ENCODE results near the gene RHEX.

The RHEX gene

DNA sequence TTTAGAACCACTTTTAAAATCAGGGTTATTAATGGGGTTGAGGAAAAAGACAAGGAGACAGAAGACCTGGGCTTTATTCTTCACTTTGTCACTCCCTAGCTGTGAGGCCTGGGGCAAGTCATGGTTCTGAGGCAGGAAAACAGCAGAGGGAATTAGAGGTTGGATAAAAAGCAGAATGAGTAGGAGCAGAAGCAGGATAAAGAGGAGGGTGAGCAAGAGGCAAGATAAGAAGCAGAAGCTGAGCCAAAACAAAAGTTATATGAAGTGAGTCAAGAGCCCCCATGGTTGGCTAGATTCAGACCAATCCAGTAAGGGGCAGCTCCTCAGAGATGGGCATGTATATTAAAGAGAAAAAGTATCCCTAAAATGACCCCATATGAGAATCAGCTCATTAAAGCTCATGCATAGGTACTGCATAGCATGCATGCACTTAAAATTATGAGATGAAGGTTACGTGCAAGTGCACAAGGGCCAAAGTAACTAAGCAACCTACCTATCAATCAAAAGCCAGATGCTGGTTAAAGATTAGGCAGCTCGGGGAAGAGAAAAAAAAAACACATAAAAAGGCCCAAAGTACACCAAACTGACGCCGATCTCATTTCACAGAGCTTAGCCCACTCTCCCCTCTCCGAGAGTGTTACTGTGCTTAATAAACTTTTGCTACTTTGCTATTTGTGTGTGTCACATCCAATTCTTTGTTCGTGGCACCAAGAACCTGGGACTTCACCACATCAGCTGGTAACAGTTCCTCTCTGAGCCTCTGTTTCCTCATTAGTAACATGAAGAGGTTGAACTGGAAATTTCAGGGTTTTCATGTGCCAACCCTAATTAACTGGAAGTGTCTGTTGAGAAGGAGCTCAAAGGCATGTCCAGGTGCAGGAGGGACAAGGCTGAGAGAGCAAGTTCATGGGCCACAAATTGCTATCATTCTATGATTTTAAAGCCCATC lies 62.0 kb downstream of the RHEX start:
- Histone ChIP-seq H3K18ac (ENCODE audit: low read length) (no peak overlapping the region), H4K8ac (ENCODE audit: low read depth, low read length) (no peak overlapping the region), H4K91ac (ENCODE audit: low read depth, low read length, poor library complexity) (no peak overlapping the region), H2BK5ac (ENCODE audit: low read length) (no peak overlapping the region), H2AK5ac (ENCODE audit: low read depth, low read length) (no peak overlapping the region), H3K23ac (ENCODE audit: low read depth, low read length, poor library complexity) (no peak overlapping the region), H3K36me3 (replicated peaks in 1 of 2; ENCODE audit: control insufficient read depth in 2 of 2, insufficient read depth in 2 of 2, low read length in 2 of 2) (no peaks in the 10 kb centered on the region), H2BK120ac (ENCODE audit: low read depth, low read length) (no peak overlapping the region), H3K4ac (ENCODE audit: low read length) (no peak overlapping the region), H3K9me3 (replicated peaks in 1 of 2; ENCODE audit: control insufficient read depth in 2 of 2, insufficient read depth in 1 of 2, low read depth in 1 of 2, low read length in 2 of 2) (no peaks in the 10 kb centered on the region), H2AFZ (ENCODE audit: low read length) (no peak overlapping the region), H2BK12ac (ENCODE audit: low read length) (no peak overlapping the region), H3K14ac (ENCODE audit: low read length) (no peak overlapping the region), H3K9ac (ENCODE audit: low read depth, low read length, poor library complexity) (no peak overlapping the region), H3K27ac (replicated peaks; ENCODE audit: low read length) (no peak overlapping the region), H3K4me3 (ENCODE audit: low read length in 2 of 2) (no peak overlapping the region), H3K4me2 (ENCODE audit: insufficient read depth, low read length, poor library complexity, severe bottlenecking) (no peak overlapping the region), H3K4me1 (ENCODE audit: control insufficient read depth in 2 of 2, insufficient read depth in 1 of 2, low read depth in 1 of 2, low read length in 2 of 2) (peaks cover 0 to 3% of the 10 kb centered on the region in 2 donors), H3K27me3 (ENCODE audit: control insufficient read depth in 3 of 3, insufficient read depth in 3 of 3, low read depth in 1 of 3, low read length in 3 of 3) (peaks cover 4 to 81% (median 24%) of the 10 kb centered on the region in 3 experiments), H2BK15ac (ENCODE audit: low read length) (no peak overlapping the region), H3K79me1 (ENCODE audit: low read depth, low read length) (no peaks in the 10 kb centered on the region)
- DNase-seq (ENCODE audit: low spot score): no peak
- no CpG with 5 or more reads among the region's 6 CpGs for WGBS, 2 donors (ENCODE audit: extremely low coverage in 2 of 2, insufficient read length in 2 of 2, insufficient replicate concordance in 1 of 2)

DNA sequence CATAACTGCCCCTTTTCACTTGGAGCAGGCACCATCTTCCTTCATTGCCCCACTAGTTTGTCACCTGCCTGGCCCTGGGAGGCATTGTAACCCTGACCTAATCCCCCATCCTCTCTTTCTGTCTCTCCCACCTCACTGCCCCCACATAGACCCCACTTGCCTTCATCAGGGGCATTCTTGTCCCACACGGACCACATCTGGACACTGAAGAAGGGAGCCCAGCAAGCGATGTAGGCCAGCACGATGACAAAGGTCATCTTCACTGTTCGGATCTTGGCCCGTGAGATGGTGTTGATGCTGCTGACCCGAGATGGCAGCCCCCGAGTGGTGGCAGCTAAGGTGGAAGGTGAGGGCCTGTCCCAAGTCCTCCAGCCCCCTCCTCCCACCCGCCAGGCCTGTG lies 62.8 kb downstream of the RHEX start:
- Histone ChIP-seq H3K4me1 (ENCODE audit: control insufficient read depth in 2 of 2, insufficient read depth in 1 of 2, low read depth in 1 of 2, low read length in 2 of 2) (peaks cover 0 to 3% of the 10 kb centered on the region in 2 donors), H3K14ac (ENCODE audit: low read length) (no peak overlapping the region), H2BK120ac (ENCODE audit: low read depth, low read length) (no peak overlapping the region), H3K23ac (ENCODE audit: low read depth, low read length, poor library complexity) (no peak overlapping the region), H4K91ac (ENCODE audit: low read depth, low read length, poor library complexity) (no peak overlapping the region), H3K27me3 (ENCODE audit: control insufficient read depth in 3 of 3, insufficient read depth in 3 of 3, low read depth in 1 of 3, low read length in 3 of 3) (peaks cover 4 to 74% (median 24%) of the 10 kb centered on the region in 3 experiments), H2AK5ac (ENCODE audit: low read depth, low read length) (no peak overlapping the region), H3K4me2 (ENCODE audit: insufficient read depth, low read length, poor library complexity, severe bottlenecking) (no peak overlapping the region), H3K9ac (ENCODE audit: low read depth, low read length, poor library complexity) (no peak overlapping the region), H2BK12ac (ENCODE audit: low read length) (no peak overlapping the region), H3K4ac (ENCODE audit: low read length) (no peak overlapping the region), H3K18ac (ENCODE audit: low read length) (no peak overlapping the region), H4K8ac (ENCODE audit: low read depth, low read length) (no peak overlapping the region), H2AFZ (ENCODE audit: low read length) (no peak overlapping the region), H3K4me3 (ENCODE audit: low read length in 2 of 2) (no peak overlapping the region), H3K36me3 (replicated peaks in 1 of 2; ENCODE audit: control insufficient read depth in 2 of 2, insufficient read depth in 2 of 2, low read length in 2 of 2) (no peaks in the 10 kb centered on the region), H2BK5ac (ENCODE audit: low read length) (no peak overlapping the region), H3K79me1 (ENCODE audit: low read depth, low read length) (no peaks in the 10 kb centered on the region), H3K27ac (replicated peaks; ENCODE audit: low read length) (no peak overlapping the region), H3K9me3 (replicated peaks in 1 of 2; ENCODE audit: control insufficient read depth in 2 of 2, insufficient read depth in 1 of 2, low read depth in 1 of 2, low read length in 2 of 2) (peaks cover 0 to 6% of the 10 kb centered on the region in 2 donors), H2BK15ac (ENCODE audit: low read length) (no peak overlapping the region)
- no peak for DNase-seq (ENCODE audit: low spot score)
- WGBS, 2 donors (ENCODE audit: extremely low coverage in 2 of 2, insufficient read length in 2 of 2, insufficient replicate concordance in 1 of 2): no CpG with 5 or more reads among the region's 8 CpGs

GRCh38 chr1:206116191-206116872 lies 63.4 kb downstream of the RHEX start:
- Histone ChIP-seq H2BK120ac (ENCODE audit: low read depth, low read length) (no peak overlapping the region), H3K36me3 (replicated peaks in 1 of 2; ENCODE audit: control insufficient read depth in 2 of 2, insufficient read depth in 2 of 2, low read length in 2 of 2) (no peaks in the 10 kb centered on the region), H2AK5ac (ENCODE audit: low read depth, low read length) (peak overlapping the region; percentile 87), H3K4ac (ENCODE audit: low read length) (no peak overlapping the region), H3K27ac (replicated peaks; ENCODE audit: low read length) (no peak overlapping the region), H3K23ac (ENCODE audit: low read depth, low read length, poor library complexity) (peak overlapping the region; percentile 86), H3K9ac (ENCODE audit: low read depth, low read length, poor library complexity) (no peak overlapping the region), H3K4me3 (ENCODE audit: low read length in 2 of 2) (peak overlapping the region in 1 of 2 donors; percentile 40), H2BK12ac (ENCODE audit: low read length) (peak overlapping the region; percentile 63), H3K18ac (ENCODE audit: low read length) (peak overlapping the region; percentile 66), H3K4me1 (ENCODE audit: control insufficient read depth in 2 of 2, insufficient read depth in 1 of 2, low read depth in 1 of 2, low read length in 2 of 2) (peaks cover 0 to 3% of the 10 kb centered on the region in 2 donors), H3K4me2 (ENCODE audit: insufficient read depth, low read length, poor library complexity, severe bottlenecking) (no peak overlapping the region), H3K9me3 (replicated peaks in 1 of 2; ENCODE audit: control insufficient read depth in 2 of 2, insufficient read depth in 1 of 2, low read depth in 1 of 2, low read length in 2 of 2) (peaks cover 0 to 8% of the 10 kb centered on the region in 2 donors), H2BK15ac (ENCODE audit: low read length) (peak overlapping the region; percentile 44), H4K8ac (ENCODE audit: low read depth, low read length) (peak overlapping the region; percentile 45), H4K91ac (ENCODE audit: low read depth, low read length, poor library complexity) (no peak overlapping the region), H2BK5ac (ENCODE audit: low read length) (no peak overlapping the region), H3K27me3 (ENCODE audit: control insufficient read depth in 3 of 3, insufficient read depth in 3 of 3, low read depth in 1 of 3, low read length in 3 of 3) (peaks cover 4 to 69% (median 24%) of the 10 kb centered on the region in 3 experiments), H3K14ac (ENCODE audit: low read length) (peak overlapping the region; percentile 92), H3K79me1 (ENCODE audit: low read depth, low read length) (no peaks in the 10 kb centered on the region), H2AFZ (ENCODE audit: low read length) (no peak overlapping the region)
- no peak for DNase-seq (ENCODE audit: low spot score)
- WGBS, 2 donors (ENCODE audit: extremely low coverage in 2 of 2, insufficient read length in 2 of 2, insufficient replicate concordance in 1 of 2): no CpG with 5 or more reads among the region's 25 CpGs

GRCh38 chr1:206116873-206117150 lies 63.8 kb downstream of the RHEX start:
- peak overlapping the region; percentile 87 for H2AK5ac ChIP-seq (ENCODE audit: low read depth, low read length)
- peak overlapping the region; percentile 97 for H3K4me2 ChIP-seq (ENCODE audit: insufficient read depth, low read length, poor library complexity, severe bottlenecking)
- no peak overlapping the region for H3K27ac ChIP-seq (replicated peaks; ENCODE audit: low read length)
- peak overlapping the region; percentile 38 for H3K18ac ChIP-seq (ENCODE audit: low read length)
- peaks cover 0 to 8% of the 10 kb centered on the region in 2 donors for H3K9me3 ChIP-seq (replicated peaks in 1 of 2; ENCODE audit: control insufficient read depth in 2 of 2, insufficient read depth in 1 of 2, low read depth in 1 of 2, low read length in 2 of 2)
- H3K4me3 ChIP-seq (ENCODE audit: low read length in 2 of 2): peak overlapping the region; percentile 31 to 78
- no peak overlapping the region for H4K91ac ChIP-seq (ENCODE audit: low read depth, low read length, poor library complexity)
- peak overlapping the region; percentile 45 for H4K8ac ChIP-seq (ENCODE audit: low read depth, low read length)
- no peak overlapping the region for H3K4ac ChIP-seq (ENCODE audit: low read length)
- H3K27me3 ChIP-seq (ENCODE audit: control insufficient read depth in 3 of 3, insufficient read depth in 3 of 3, low read depth in 1 of 3, low read length in 3 of 3): peaks cover 4 to 67% (median 24%) of the 10 kb centered on the region in 3 experiments
- no peaks in the 10 kb centered on the region for H3K79me1 ChIP-seq (ENCODE audit: low read depth, low read length)
- no peaks in the 10 kb centered on the region for H3K36me3 ChIP-seq (replicated peaks in 1 of 2; ENCODE audit: control insufficient read depth in 2 of 2, insufficient read depth in 2 of 2, low read length in 2 of 2)
- H2BK15ac ChIP-seq (ENCODE audit: low read length): no peak overlapping the region
- peaks cover 0 to 3% of the 10 kb centered on the region in 2 donors for H3K4me1 ChIP-seq (ENCODE audit: control insufficient read depth in 2 of 2, insufficient read depth in 1 of 2, low read depth in 1 of 2, low read length in 2 of 2)
- H3K14ac ChIP-seq (ENCODE audit: low read length): peak overlapping the region; percentile 92
- no peak overlapping the region for H2BK12ac ChIP-seq (ENCODE audit: low read length)
- no peak overlapping the region for H3K9ac ChIP-seq (ENCODE audit: low read depth, low read length, poor library complexity)
- H2AFZ ChIP-seq (ENCODE audit: low read length): peak overlapping the region; percentile 96
- no peak overlapping the region for H2BK120ac ChIP-seq (ENCODE audit: low read depth, low read length)
- no peak overlapping the region for H2BK5ac ChIP-seq (ENCODE audit: low read length)
- H3K23ac ChIP-seq (ENCODE audit: low read depth, low read length, poor library complexity): peak overlapping the region; percentile 86
- DNase-seq (ENCODE audit: low spot score): no peak
- no CpG with 5 or more reads among the region's 5 CpGs for WGBS, 2 donors (ENCODE audit: extremely low coverage in 2 of 2, insufficient read length in 2 of 2, insufficient replicate concordance in 1 of 2)

All from neuronal stem cell (in vitro differentiated cells).